Measurements from ENCODE around the gene ASB3. TPM values are rescaled to one million over a fixed set of nuclear protein-coding genes. Genes with fewer than 3 reads are reported as not detected.
"Not testable (repeated sequence)": the region's sequence is repeated elsewhere in the genome, so short reads cannot be mapped to it uniquely, and the experiment has no call there.

The ASB3 gene
- total RNA-seq, 2 experiments from 2014 or later: 26.4 to 30.3 TPM

DNA sequence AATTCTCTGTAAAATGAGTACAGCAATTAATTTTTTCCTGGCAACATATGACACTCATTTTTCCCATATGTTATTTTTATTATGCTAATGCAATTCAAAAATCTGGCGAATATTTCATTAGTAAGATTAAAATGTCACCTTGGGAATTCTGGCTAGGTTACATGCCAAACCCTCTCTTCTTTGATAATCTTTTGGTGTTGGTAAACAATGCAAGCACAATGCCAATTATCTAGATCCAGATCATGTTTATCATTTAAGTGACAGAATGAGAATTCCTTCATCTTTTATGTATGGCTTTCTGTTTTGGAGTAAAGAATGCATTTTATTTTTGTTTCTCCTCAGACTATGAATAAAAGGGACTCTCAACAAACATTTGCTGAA is 39.3 kb upstream of the ASB3 start:
- BruUV-seq (replicated peaks): no TSS peak
- Histone ChIP-seq H3K27ac (ENCODE audit: low read depth, low read length, poor library complexity, severe bottlenecking) (no peak overlapping the region), H2AFZ (ENCODE audit: low read length) (no peak overlapping the region), H3K79me2 (ENCODE audit: insufficient read depth, low read depth, low read length) (no peaks in the 10 kb centered on the region), H3K4me1 (ENCODE audit: insufficient read depth, low read length, poor library complexity, severe bottlenecking) (no peaks in the 10 kb centered on the region), H4K20me1 (ENCODE audit: insufficient read depth, low read length) (no peaks in the 10 kb centered on the region), H3K9me2 (ENCODE audit: insufficient read depth, low read length) (no peaks in the 10 kb centered on the region), H3K9me3 (ENCODE audit: low read length) (no peaks in the 10 kb centered on the region), H3K4me3 (ENCODE audit: low read depth, low read length, poor library complexity, severe bottlenecking) (no peak overlapping the region), H3K36me3 (ENCODE audit: insufficient read depth, low read length) (no peaks in the 10 kb centered on the region), H3K4me2 (ENCODE audit: low read length) (no peak overlapping the region)
- TF ChIP-seq, protein P1, sequence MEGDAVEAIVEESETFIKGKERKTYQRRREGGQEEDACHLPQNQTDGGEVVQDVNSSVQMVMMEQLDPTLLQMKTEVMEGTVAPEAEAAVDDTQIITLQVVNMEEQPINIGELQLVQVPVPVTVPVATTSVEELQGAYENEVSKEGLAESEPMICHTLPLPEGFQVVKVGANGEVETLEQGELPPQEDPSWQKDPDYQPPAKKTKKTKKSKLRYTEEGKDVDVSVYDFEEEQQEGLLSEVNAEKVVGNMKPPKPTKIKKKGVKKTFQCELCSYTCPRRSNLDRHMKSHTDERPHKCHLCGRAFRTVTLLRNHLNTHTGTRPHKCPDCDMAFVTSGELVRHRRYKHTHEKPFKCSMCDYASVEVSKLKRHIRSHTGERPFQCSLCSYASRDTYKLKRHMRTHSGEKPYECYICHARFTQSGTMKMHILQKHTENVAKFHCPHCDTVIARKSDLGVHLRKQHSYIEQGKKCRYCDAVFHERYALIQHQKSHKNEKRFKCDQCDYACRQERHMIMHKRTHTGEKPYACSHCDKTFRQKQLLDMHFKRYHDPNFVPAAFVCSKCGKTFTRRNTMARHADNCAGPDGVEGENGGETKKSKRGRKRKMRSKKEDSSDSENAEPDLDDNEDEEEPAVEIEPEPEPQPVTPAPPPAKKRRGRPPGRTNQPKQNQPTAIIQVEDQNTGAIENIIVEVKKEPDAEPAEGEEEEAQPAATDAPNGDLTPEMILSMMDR (conservative IDR thresholded peaks at IDR 0.05; ENCODE audit: low read length): no peak
- no peak for TF ChIP-seq EZH2phosphoT487 (IDR thresholded peaks at IDR 0.05; ENCODE audit: borderline replicate concordance, low read depth, low read length)
- ChIA-PET CTCF (ENCODE audit: unreplicated experiment) (no interaction called here), POLR2A (no interaction called here)
- DNase-seq (ENCODE audit: low spot score): no peak
- intact Hi-C loops (cut with micrococcal nuclease; ENCODE audit: unreplicated experiment): loop anchor here (10.0 kb wide), 1 partner anchor 401 kb away; no protein-coding TSS in a partner anchor

DNA sequence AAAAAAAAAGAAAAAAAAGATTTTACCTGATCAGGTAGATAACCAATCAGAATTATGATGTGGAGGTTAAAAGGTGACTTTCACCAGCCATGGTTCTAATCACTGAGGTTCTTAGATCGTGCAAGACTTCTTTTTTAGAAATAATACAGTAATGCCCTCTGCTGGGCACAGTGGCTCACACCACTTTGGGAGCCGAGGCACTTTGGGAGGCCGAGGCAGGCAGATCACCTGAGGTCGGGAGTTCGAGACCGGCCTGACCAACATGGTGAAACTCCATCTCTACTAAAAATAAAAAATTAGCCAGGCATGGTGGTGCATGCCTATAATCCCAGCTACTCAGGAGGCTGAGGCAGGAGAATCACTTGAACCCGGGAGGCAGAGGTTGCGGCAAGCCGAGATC is 36.9 kb upstream of the ASB3 start:
- H3K79me2 ChIP-seq (ENCODE audit: insufficient read depth, low read depth, low read length); CTCF ChIA-PET (ENCODE audit: unreplicated experiment); BruUV-seq (replicated peaks); H3K4me1 ChIP-seq (ENCODE audit: insufficient read depth, low read length, poor library complexity, severe bottlenecking); H4K20me1 ChIP-seq (ENCODE audit: insufficient read depth, low read length); H2AFZ ChIP-seq (ENCODE audit: low read length); H3K4me3 ChIP-seq (ENCODE audit: low read depth, low read length, poor library complexity, severe bottlenecking); H3K9me2 ChIP-seq (ENCODE audit: insufficient read depth, low read length); H3K9me3 ChIP-seq (ENCODE audit: low read length); H3K4me2 ChIP-seq (ENCODE audit: low read length); H3K27ac ChIP-seq (ENCODE audit: low read depth, low read length, poor library complexity, severe bottlenecking): not testable (repeated sequence)
- POLR2A ChIA-PET: interaction anchor here (0.6 kb wide), 1 partner anchor 49 kb away, joined by 3 read pairs; no protein-coding TSS in a partner anchor
- intact Hi-C loops (cut with micrococcal nuclease; ENCODE audit: unreplicated experiment): loop anchor here (10.0 kb wide), 1 partner anchor 399 kb away; no protein-coding TSS in a partner anchor
- H3K36me3 ChIP-seq (ENCODE audit: insufficient read depth, low read length): peaks cover 11% of the 10 kb centered on the region
- TF ChIP-seq, protein P1 (conservative IDR thresholded peaks at IDR 0.05; ENCODE audit: low read length): peak; percentile 65
- DNase-seq (ENCODE audit: low spot score): peak; percentile 54

DNA sequence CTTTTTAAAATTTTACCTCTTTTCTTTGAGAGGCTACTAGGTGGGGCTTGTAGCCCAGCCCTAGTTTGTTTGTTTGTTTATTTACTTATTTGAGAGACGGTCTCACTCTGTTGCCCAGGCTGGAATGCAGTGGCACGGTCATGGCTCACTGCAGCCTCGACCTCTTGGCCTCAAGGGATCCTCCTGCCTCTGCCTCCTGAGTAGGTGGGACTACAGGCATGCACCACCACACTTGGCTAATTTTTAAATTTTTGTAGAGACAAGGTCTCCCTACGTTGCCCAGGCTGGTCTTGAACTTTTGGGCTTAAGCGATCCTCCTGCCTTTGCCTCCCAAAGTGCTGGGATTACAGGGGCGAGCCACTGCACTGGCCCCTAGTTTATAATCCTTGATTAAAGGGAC is 35.1 kb upstream of the ASB3 start:
- H4K20me1 ChIP-seq (ENCODE audit: insufficient read depth, low read length): no peaks in the 10 kb centered on the region
- no peak for TF ChIP-seq EZH2phosphoT487 (IDR thresholded peaks at IDR 0.05; ENCODE audit: borderline replicate concordance, low read depth, low read length)
- TF ChIP-seq, protein P1 (conservative IDR thresholded peaks at IDR 0.05; ENCODE audit: low read length): no peak
- H3K4me3 ChIP-seq (ENCODE audit: low read depth, low read length, poor library complexity, severe bottlenecking): no peak overlapping the region
- no peaks in the 10 kb centered on the region for H3K4me1 ChIP-seq (ENCODE audit: insufficient read depth, low read length, poor library complexity, severe bottlenecking)
- H3K9me2 ChIP-seq (ENCODE audit: insufficient read depth, low read length): no peaks in the 10 kb centered on the region
- intact Hi-C loops (cut with micrococcal nuclease; ENCODE audit: unreplicated experiment): loop anchor here (10.0 kb wide), 1 partner anchor 397 kb away; no protein-coding TSS in a partner anchor
- H3K36me3 ChIP-seq (ENCODE audit: insufficient read depth, low read length): peaks cover 22% of the 10 kb centered on the region
- no peak overlapping the region for H3K4me2 ChIP-seq (ENCODE audit: low read length)
- no peak overlapping the region for H2AFZ ChIP-seq (ENCODE audit: low read length)
- POLR2A ChIA-PET: no interaction called here
- no peak for DNase-seq (ENCODE audit: low spot score)
- CTCF ChIA-PET (ENCODE audit: unreplicated experiment): no interaction called here
- no TSS peak for BruUV-seq (replicated peaks)
- H3K79me2 ChIP-seq (ENCODE audit: insufficient read depth, low read depth, low read length): no peaks in the 10 kb centered on the region
- H3K27ac ChIP-seq (ENCODE audit: low read depth, low read length, poor library complexity, severe bottlenecking): no peak overlapping the region
- H3K9me3 ChIP-seq (ENCODE audit: low read length): no peaks in the 10 kb centered on the region

All from OCI-LY7 (cell line).